HL-60/S4 treated with retinoic acid at 250 ng/mL for 4 days and 3 days (cell line): ENCODE results near the gene KIRREL3.

Experiments used
- in situ Hi-C: fragments of 300-500 bp; cut with MboI; formaldehyde crosslinking; loops from 2 replicates; pipeline ENCODE4 v1.7.0; 2022; ENCODE audit warnings: low sequenced_read_pairs

KIRREL3 gene

GRCh38 chr11:126751242-126751641 lies 249.3 kb downstream of the KIRREL3 start:
- in situ Hi-C loops = no loop called here

- in situ Hi-C loops = no loop called here
Measured at GRCh38 chr11:126748793-126749192, 251.8 kb downstream of the KIRREL3 start.

GRCh38 chr11:126748100-126748791 lies 252.3 kb downstream of the KIRREL3 start:
- in situ Hi-C loops = no loop called here

- in situ Hi-C loops = no loop called here
Measured at GRCh38 chr11:126747315-126747714, 253.3 kb downstream of the KIRREL3 start.

DNA sequence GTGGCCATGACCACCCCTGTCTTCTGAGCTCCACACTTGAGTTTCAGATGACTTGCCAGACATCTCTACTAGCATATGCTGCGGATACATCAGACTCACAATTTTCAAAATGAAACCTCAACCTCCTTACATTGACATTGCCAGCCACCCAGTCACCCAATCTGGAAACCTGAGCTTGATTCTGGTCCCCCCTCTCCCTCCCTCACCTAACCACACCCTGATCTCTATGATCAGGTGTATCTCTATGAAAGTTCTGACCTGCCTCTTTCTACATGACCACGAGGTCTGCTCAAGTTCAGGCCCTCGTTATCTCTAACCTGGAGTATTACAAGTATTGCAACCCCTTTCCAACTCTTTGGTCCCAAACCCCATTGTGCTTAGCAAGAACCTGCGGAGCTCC lies 254.1 kb downstream of the KIRREL3 start:
- in situ Hi-C loops = no loop called here

DNA sequence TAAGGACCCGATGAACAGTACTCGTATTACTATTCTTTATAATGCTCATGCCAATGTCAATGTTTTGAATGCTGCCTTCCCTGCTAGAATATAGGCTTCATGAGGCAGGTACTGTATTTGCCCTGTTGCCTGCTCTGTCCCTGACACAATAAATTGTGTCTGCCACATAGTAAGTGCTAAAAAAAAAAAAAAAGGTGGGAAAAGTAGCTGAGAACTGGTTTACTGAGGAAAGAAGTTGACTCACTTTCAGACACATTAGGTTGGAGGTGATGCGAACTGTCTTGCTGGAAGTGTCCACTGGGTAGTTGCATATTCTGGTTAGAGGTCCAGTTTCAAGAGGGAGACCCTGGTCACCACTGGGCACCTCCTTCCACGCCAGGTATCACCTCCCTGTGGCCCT lies 255.9 kb downstream of the KIRREL3 start:
- in situ Hi-C loops = no loop called here

DNA sequence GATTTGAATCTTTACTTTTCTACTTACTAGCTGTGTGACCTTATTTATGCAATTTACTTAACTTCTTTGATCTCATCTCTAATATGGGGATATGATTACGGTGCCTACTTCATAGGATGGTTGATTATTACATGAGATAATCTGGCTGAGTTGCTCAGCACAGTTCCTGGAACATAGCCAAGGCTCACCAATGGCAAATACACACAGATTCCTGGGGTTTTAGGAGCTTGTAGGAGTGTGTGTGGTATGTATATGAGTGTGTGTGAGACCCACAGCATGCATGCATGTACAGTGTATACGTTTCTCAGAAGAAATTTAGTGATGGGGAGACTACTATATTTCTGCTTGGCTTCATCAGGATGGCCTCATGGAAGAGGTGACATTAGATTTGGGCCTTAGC lies 256.9 kb downstream of the KIRREL3 start:
- in situ Hi-C loops = no loop called here

DNA sequence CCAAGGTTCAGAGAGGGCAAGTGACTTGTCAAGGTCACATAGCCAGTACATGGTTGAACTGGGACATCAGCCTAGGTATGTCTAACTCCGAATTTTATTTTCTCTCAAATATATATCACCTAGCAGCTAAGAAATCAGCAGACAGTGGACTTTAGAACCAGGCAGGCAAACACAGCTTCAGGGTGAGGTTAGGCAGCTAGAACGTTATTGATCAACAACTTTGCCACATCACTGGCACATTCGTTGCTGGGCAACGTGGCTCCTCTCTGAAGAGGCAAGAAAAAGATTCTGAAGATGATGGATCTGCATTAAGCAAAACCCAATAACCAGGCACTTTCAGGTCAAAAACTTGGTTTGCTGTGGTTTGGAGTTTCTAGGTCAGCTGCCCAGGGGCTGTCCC lies 258.0 kb downstream of the KIRREL3 start:
- in situ Hi-C loops = no loop called here

DNA sequence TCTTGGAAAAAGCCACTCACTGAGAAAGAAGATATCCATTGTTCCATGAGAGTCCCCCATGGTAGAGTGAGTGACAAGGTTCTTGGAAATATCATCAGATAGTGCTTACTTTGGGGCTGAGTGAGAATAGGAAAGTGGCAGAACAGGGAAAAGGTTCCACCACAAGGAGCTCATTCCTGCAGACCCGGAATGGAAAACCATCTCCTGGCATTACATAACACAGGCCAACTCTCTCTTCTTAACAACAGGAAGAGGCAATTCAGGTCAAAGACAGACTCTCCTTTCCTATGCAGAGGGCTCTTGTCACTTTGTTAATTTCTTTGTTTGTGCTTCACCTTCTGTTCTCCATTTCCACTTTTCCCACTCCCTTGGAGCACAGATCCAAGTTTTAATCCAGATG lies 259.7 kb downstream of the KIRREL3 start:
- in situ Hi-C loops = no loop called here

DNA sequence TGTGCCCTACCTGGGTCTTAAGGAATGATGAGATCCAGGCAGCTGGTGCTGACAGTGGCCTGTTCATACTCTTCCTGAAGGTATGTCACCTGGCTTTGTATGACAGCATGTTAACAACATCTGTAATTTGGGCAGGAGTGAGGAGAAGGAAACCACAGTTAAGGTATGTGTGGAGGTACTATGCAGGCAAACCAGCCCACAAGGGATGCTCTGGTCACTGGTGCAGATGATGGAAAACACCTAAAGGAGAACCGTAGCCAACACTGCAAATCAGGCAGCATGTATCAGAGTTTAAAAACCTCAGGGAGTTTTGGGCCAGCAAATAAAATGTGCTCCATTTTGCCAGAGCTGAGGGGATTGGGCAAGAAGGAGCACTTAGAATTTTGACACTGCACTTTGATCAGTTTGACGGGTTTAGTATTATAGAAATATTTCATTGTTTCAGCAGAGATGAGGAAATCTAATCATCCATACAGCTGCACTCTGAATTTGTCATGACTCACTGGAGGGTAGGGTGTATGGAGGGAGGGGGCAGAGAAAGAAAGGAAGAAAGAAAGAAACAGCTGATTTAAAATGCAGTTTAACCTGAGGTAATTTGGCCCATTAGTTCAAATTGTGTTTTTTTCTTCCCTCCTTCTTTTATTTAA lies 260.9 kb downstream of the KIRREL3 start:
- in situ Hi-C loops = no loop called here

DNA sequence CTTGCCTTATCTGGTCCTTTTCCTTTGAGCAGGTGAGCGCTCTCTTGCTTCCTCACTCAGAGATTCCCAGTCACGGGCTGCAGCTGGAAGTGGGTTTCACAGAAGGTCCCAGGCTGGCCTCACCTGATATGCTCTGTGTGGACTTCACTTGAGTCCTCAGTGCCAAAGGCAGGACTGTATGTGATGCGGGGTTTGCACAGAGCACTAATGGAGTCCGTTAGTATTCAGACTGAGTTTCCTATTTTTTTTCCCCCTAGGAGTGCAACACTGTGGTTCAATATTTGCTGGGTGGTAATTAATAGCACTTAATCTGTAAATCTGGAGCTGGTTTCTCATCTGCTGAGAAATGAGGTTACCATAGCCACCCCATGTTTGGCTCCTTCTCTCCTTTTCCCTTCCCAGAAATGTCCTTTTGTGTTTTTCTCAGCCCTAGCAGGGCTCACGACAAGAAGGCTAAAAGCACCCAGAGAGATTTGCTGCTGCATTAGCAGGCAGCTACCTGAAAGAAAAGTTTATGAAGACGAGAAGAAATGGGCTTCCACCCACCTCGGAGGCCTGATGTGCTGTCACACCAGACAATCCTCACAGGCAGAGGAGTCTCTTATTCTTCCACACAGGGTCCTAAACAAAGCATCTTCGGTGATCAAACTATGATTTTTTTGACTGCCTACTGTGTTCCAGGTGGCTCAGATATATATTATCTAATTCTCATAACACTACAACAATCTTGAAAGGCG lies 262.1 kb downstream of the KIRREL3 start:
- in situ Hi-C loops = no loop called here

GRCh38 chr11:126736682-126737572 lies 263.6 kb downstream of the KIRREL3 start:
- in situ Hi-C loops = no loop called here

DNA sequence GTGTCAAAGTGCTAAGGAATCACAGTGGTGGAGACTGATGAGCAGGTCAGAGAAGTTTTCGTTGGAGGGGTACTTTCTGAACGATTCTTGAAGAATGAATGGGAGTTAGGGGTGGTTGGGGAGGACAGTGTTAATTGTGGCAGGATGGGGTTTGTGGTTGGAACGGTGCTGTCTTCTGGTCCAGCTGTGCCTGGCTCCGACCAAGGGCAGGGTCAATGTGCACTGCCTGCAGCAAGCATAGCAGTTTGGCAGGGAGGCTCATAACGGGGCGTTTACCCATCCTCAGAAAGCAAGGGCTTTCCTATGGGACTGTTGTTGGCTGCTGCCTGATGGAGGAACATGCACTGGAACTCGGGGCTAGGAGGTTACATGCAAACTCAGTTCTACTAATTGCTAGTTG lies 265.8 kb downstream of the KIRREL3 start:
- in situ Hi-C loops = no loop called here

- in situ Hi-C loops = no loop called here
Measured at GRCh38 chr11:126733685-126734084, 266.9 kb downstream of the KIRREL3 start.

DNA sequence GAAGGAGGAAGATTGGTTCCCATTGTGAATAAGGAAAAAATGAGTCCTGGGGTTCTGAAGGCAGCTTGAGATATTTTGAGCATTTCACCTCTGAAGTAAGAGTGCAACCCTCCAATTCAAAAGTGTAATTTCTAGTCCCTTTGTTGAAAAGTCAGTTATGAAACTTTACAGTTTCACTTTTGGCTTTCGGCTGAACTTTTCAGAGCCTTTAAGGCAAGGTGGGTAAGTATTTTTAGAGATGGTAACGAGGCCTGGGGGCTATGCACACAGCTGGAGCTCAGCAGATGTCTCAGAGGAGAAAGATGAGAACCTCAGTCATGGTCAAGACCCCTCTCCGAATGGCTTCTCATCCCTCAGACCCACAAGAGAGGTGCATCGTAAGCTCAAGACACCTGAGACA lies 267.6 kb downstream of the KIRREL3 start:
- in situ Hi-C loops = no loop called here

DNA sequence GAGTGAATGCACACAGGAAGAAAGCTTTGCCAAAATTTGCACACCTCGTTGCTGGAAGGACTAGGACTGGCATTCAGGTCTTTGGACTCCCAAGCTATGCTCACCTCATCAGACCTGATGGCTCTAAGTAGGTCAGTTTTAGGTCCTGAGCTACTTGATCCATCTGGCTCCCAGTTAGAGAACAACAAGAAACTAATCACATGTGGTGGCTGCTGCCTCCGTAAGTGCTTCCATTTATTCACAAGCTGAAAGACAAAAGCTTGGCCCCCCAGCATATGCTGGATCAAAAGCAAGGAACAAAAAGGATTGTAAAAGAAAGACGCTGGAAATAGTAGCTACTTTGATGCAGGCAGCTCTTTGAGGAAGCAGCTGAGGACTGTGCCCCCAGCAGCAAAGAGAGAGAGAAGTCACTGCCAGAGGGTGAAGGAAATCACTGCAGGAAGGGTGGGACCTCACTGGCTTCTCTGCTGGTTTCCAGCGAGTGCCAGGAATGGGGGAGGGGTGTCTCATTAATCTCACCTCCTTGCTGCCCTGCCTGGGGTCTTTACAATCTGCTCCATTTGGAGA lies 268.9 kb downstream of the KIRREL3 start:
- in situ Hi-C loops = no loop called here

DNA sequence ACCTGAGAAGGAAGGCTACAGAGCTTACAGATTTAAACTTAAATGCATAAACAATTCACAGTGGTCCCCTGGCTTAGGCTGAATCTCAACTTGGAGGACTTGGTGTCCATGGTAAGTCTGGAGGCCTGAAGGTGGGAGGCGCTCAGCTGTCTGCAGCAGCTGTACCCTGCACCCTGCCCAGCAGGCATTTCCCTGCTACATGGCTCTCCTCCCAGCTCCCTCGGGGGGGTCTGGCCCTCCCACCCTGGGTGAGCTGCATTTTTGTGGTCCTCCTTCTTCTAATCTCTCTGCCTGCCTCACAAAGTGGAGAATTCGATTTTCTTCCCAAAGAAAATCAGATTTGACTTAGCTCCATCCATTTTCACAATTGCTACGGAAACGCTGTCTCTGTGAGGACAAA lies 273.2 kb downstream of the KIRREL3 start:
- in situ Hi-C loops = no loop called here

- in situ Hi-C loops = no loop called here
Measured at GRCh38 chr11:126725521-126725920, 275.0 kb downstream of the KIRREL3 start.

- in situ Hi-C loops = no loop called here
Measured at GRCh38 chr11:126725043-126725442, 275.5 kb downstream of the KIRREL3 start.

GRCh38 chr11:126723665-126724045 lies 276.9 kb downstream of the KIRREL3 start:
- in situ Hi-C loops = no loop called here
